IPS-18a (cell line): ENCODE measurements around the gene F2RL3.
"Not testable (repeated sequence)": the region's sequence is repeated elsewhere in the genome, so short reads cannot be mapped to it uniquely, and the experiment has no call there.

Source experiments
- H3K27ac ChIP-seq: one replicate; pipeline ENCODE4 v1.5.1; 2013; ENCODE audit warnings: low read length
- H3K27me3 ChIP-seq: one replicate; pipeline ENCODE4 v1.6.1; 2013; ENCODE audit warnings: mild to moderate bottlenecking, low read length; ENCODE audit not compliant: control insufficient read depth, insufficient read depth
- H3K36me3 ChIP-seq: one replicate; pipeline ENCODE4 v1.6.1; 2013; ENCODE audit warnings: low read depth, low read length; ENCODE audit not compliant: control insufficient read depth
- H3K4me1 ChIP-seq: one replicate; pipeline ENCODE4 v1.6.1; 2013; ENCODE audit warnings: low read depth, low read length; ENCODE audit not compliant: control insufficient read depth
- H3K4me3 ChIP-seq: one replicate; pipeline ENCODE4 v1.5.1; 2013; ENCODE audit warnings: low read length
- H3K9ac ChIP-seq: one replicate; pipeline ENCODE4 v1.6.1; 2013; ENCODE audit warnings: mild to moderate bottlenecking, low read length, moderate library complexity
- H3K9me3 ChIP-seq: one replicate; pipeline ENCODE4 v1.6.1; 2013; ENCODE audit warnings: low read depth, low read length; ENCODE audit not compliant: control insufficient read depth

The F2RL3 gene

GRCh38 chr19:16934489-16934888, 45.7 kb downstream of the F2RL3 start:
- Histone ChIP-seq H3K9ac (no peak overlapping the region), H3K4me3 (no peak overlapping the region), H3K27me3 (no peaks in the 10 kb centered on the region), H3K9me3 (no peaks in the 10 kb centered on the region), H3K27ac (no peak overlapping the region), H3K36me3 (no peaks in the 10 kb centered on the region), H3K4me1 (no peaks in the 10 kb centered on the region)

GRCh38 chr19:16936901-16937300, 48.1 kb downstream of the F2RL3 start:
- H3K4me1 ChIP-seq: no peaks in the 10 kb centered on the region

GRCh38 chr19:16937796-16938195, 49.0 kb downstream of the F2RL3 start:
- not testable (repeated sequence) for H3K27ac ChIP-seq, H3K36me3 ChIP-seq, H3K9me3 ChIP-seq, H3K9ac ChIP-seq, H3K4me3 ChIP-seq, H3K27me3 ChIP-seq, H3K4me1 ChIP-seq

More at GRCh38 chr19:16936901-16937300, 48.1 kb downstream of the F2RL3 start:
- no peak overlapping the region for H3K9ac ChIP-seq
- no peaks in the 10 kb centered on the region for H3K9me3 ChIP-seq
- H3K4me3 ChIP-seq: no peak overlapping the region
- H3K27me3 ChIP-seq: no peaks in the 10 kb centered on the region
- no peak overlapping the region for H3K27ac ChIP-seq
- H3K36me3 ChIP-seq: no peaks in the 10 kb centered on the region

- H3K9ac ChIP-seq: no peak overlapping the region
- H3K4me1 ChIP-seq: no peaks in the 10 kb centered on the region
- H3K9me3 ChIP-seq: no peaks in the 10 kb centered on the region
- no peaks in the 10 kb centered on the region for H3K27me3 ChIP-seq
- no peak overlapping the region for H3K4me3 ChIP-seq
- no peaks in the 10 kb centered on the region for H3K36me3 ChIP-seq
- H3K27ac ChIP-seq: no peak overlapping the region
Observed at GRCh38 chr19:16938211-16938610, 49.4 kb downstream of the F2RL3 start.

- not testable (repeated sequence) for H3K4me1 ChIP-seq, H3K9me3 ChIP-seq, H3K27ac ChIP-seq, H3K9ac ChIP-seq, H3K27me3 ChIP-seq, H3K36me3 ChIP-seq, H3K4me3 ChIP-seq
Observed at GRCh38 chr19:16940063-16940462, 51.3 kb downstream of the F2RL3 start.

- no peak overlapping the region for H3K4me3 ChIP-seq
- no peaks in the 10 kb centered on the region for H3K36me3 ChIP-seq
- no peak overlapping the region for H3K9ac ChIP-seq
- H3K27ac ChIP-seq: no peak overlapping the region
- H3K4me1 ChIP-seq: no peaks in the 10 kb centered on the region
- H3K9me3 ChIP-seq: no peaks in the 10 kb centered on the region
- H3K27me3 ChIP-seq: no peaks in the 10 kb centered on the region
Observed at GRCh38 chr19:16940626-16941025, 51.8 kb downstream of the F2RL3 start.
